NCI-H2107 treated with DMSO at 0.1 percent for 48 hours (cell line): Measurements from ENCODE around the gene ITPKB.
A peak's percentile ranks its signal among the peaks of the same experiment; 100 is the strongest.

ENCODE experiments used
- DNase-seq: peaks from one replicate; lab custom pipeline; 2025; ENCODE audit not compliant: unreplicated experiment; lab: John Stamatoyannopoulos, UW

Gene ITPKB

DNA sequence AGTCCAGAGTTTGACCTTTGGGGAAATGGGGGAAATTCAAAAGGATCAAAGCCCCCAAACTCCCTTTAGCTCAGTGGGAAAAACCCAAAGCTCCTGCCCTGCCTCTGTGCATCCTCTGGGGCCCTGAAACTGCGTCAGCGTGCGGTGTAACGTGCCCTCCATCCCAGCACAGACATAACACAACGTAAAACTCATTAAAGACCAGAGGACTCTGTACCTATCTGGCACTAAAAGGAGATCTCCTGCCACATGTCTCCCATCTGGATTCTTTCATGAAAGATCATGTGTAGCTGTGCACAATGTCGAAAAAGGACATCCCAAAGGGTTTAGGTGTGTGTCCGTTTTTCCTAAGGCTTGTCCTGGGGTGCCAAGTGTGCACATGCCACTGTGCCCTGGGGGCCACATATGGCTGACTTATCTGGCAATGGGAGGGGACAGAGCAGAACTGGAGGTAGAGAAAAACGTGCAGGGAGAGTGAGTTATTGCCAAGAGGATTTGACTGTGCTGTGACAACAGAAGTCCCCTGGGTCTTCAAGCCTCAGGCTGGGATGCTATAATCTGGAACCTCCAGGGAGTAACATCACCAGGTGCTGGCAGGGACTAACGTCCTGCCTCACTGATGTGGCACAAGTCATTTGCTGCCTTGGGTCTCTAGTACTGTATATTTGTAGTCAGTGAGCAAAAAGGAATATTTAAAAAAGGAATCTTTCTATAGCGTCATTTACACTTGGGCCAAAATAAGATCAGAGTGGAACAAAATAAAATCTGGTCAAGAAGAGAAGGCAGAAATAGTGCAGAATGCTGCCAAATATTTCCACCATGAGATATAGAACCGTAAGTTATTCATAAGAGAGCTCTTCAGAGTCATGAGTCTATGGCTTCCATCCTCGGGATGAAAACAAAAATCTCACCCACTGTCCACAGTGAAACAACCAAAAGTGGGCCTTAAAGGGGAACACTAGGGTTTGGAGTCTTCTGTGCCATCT, 52.3 kb downstream of the ITPKB start:
- no peak for DNase-seq

DNA sequence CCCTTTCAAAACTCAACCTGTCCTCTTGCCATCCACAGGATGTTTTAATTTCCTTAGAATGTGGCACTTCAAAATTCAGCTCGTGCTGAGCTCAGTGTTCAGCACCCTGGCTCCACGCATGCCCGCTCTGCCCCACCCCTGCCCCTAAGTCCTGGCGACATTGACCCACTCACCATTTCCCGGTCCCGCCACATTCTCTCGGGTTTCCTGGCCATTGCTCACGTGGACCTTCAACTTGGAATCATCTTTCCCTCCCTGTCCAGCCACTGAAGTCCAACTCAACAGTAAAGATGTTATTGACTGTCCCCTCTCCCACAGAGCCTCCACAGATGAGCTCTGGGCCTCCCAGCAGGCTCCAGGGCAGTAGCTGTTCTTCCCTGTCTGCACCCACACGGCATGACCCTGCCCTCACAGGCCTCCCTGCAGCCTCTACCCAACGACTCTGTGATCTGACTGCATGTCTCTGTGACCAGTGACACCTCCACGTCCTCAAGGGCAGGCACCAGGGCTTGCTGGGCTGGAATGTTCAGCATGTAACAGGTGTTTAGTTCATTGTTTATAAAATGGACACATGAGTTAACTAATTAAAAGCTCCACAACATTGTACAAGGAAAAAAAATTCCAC, 53.8 kb downstream of the ITPKB start:
- DNase-seq = no peak

DNA sequence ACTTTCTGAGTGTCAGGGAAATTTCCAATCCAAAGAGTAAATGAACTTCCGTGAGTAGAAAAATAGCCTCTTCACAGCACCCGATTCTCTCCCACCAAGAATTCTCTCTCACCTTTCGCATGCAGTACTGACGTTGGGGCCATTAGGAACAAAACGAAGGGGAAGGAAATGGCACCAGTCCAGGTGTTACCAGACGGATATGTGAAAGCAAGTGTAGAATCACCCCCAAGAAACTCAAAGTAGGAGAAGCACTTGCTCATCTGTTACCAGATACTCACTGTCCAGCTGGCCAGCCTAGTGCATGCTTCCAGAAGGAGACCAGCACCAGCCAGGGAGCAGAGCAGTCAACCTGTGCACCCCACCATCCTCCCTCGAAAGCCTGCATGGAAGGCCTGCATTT, 55.1 kb downstream of the ITPKB start:
- no peak for DNase-seq

GRCh38 chr1:226682871-226683814, 55.9 kb downstream of the ITPKB start:
- no peak for DNase-seq

DNA sequence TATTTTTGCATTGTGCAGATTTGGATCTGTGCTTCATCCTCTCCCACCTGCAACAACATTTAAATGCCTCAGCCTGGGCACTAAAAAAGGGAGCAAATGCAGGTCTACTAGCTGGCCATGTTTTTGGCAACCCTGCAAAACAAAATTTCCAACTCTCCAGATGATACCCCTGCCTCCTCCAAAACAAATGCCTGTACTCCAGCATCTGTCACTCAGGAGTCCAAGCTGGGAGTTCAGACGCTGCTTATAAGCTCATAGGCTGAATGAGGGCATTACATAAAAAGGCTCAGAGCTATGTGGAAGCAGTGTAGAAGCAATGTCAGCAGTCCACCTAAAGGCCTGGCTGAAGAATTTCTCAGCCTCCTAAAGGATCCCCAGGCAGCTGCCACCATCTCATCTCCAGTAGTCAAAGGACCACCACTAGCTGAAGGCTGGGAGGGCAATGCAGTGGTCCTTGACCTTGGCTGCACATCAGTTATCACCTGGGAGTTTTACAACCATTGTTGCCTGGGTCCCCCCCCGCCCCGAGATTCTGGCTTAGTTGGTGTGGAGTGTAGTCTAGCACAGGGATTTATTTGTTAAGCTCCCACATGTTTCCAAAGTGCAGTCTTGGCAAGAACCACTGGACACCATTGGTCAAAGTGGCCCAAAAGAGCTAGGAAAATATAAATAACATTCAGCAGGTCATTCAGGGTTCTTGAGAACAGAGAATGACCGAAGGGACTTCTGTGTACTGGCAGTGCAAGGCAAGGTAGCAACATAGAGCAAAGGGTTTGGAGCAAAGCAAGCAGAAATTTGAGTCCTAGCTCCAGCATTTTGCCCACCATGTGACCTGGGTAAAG, 57.2 kb downstream of the ITPKB start:
- DNase-seq = no peak

- DNase-seq = no peak
These were observed 58.4 kb downstream of the ITPKB start for GRCh38 chr1:226680653-226681052.

DNA sequence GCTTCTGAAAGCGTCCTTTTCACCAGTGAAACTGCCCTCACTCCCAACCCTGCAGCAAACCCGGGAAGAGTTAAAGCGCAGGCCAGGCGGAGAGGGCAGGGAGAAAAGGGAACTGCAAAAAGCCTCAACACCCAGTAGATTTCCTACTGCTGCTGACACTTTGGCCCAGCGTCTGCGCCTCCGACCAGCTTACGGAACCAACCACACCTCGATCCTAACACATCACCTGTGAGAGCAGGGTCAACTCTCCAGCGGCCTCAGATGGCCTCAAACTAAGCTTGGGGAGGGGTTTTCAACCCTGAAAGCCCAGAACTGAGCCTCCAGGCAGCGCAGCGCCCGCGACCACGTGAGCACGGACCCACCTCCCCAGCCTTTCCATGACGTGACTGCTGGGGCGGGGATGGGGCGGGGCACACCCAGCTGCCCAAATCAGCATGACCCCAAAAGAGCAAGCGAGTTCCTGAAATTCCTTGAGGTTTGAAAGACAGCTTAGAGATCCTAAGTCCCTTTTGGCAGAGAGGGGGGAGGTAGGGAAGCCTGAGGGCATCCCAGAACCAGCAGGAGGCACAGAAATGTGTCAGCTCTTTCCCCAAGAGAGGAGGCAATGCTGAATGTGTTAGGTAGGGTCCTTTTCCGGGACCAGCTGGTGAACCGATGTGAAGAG, 59.1 kb downstream of the ITPKB start:
- no peak for DNase-seq

DNA sequence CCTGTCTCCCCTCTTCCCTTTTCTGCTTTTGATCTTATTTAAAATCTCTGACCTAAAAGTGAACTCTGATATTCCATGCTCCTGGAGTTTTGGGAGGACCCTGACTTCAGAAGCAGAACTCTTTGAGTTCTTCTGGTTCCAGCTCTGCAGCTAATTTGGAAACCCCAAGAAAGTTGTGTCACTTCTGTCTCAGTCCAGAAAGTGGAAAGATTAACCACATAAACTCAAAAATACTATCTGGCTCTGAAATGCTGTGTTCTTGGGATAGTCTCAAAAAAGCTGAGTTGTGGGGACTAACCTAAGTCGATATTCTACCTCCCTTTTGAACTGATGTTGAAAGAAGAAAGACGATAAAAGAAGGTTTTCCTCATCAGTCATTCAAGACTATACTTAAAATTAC, 59.8 kb downstream of the ITPKB start:
- no peak for DNase-seq

GRCh38 chr1:226678701-226679100, 60.4 kb downstream of the ITPKB start:
- no peak for DNase-seq

GRCh38 chr1:226678251-226678650, 60.8 kb downstream of the ITPKB start:
- DNase-seq = no peak

- no peak for DNase-seq
These were observed 61.8 kb downstream of the ITPKB start for GRCh38 chr1:226677027-226678020.

- DNase-seq = no peak
These were observed 62.7 kb downstream of the ITPKB start for GRCh38 chr1:226676381-226676780.

DNA sequence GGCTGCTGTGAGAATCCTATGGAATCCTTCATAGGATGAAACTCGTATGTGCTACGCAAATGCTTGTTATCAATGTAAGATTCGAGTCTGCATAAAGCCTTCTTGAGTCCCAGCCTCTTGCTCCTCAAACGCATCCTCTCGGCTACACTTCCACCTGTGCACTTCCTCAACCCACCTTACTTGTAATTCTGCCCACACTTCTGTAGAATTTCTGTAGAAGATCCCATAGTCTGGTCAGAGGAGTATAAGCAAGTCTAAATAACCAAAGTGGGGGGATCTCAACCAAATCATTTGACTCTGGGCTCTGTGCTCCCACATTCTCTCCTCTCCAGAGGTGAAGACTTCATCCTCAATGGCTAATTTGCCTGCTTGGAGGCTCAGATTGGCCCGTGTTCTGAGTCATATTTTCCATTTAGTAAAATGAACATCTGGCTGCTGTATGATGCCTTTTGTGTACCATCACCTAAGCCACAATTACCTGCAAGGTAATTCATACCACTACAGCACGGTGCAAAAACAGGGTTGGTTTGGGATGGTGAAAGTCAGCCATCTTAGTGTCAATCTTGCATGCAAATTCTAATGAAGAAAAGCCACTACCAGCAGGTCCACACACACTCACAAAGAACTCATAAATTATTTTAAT, 63.2 kb downstream of the ITPKB start:
- DNase-seq = no peak

DNA sequence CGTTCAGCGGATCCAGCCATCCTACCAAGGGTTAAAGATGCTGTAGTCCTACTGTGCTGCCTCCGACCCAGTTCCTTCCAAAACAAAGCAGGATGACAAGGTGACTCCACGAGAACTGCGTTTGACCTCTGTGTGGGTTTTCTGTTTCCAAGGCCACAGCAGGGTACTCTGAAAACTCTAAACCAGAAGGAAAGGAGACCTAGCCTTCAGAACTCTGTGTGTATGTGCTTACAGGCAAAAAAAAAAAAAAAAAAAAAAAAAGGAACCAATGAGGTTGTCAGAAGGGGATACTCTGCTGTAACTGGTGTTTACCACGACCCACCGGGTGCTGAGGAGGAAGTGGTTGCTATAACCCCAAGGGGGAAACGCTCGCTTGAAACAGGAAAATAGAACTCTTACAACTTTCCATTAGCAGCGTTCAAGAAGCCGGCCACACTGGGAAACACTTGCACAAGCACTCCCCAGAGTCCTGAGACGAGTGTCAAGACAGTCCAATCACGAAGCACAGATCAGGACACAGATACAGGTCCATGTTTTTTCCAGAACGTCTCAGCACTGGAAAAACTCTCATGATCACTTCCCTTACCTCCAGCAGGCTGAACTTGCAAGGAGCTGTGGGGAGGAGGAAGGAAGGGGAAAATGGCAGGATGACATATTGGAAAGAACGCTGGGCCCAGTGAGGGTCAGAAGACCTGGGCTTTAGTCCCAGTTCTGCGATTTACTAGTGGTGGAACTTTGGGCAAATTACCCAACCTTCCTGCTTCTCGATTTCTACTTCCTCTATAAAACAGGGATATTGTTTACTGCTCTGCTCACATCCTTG, 64.0 kb downstream of the ITPKB start:
- DNase-seq = peak; percentile 49

DNA sequence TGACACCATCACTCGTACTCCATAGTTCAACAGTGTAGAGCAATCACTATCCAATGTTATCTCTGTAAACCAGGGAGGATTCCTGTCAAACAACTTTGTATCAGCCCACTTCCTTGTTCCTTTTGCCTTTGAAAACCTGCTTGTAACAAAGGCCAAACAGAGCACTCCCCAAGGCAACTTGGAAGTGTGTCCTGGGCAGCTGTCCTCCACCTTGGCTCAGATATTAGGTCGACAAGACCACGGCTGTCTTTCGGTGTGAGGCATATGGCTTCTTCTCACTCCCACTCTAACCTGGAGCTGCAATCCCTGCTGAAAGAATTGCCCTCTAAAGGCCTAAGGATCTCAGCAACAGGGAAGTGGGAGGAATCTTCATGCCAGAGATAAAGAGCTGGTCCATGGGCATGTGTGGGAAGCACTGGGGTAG, 66.7 kb downstream of the ITPKB start:
- no peak for DNase-seq

GRCh38 chr1:226671277-226671676, 67.8 kb downstream of the ITPKB start:
- DNase-seq = no peak

- no peak for DNase-seq
These were observed 69.0 kb downstream of the ITPKB start for GRCh38 chr1:226670073-226670472.
